Gastroesophageal sphincter (tissue), 4 donors: Measurements from ENCODE around the gene CCNY. TPM values are rescaled to one million over a fixed set of nuclear protein-coding genes. Genes with fewer than 3 reads are reported as not detected.

Source experiments
- ATAC-seq: fragments of 150-250 bp; one replicate; pipeline ENCODE4 v1.9.1; 2016; ENCODE audit warnings: mild to moderate bottlenecking, moderate library complexity
- H3K27ac ChIP-seq, 4 donors: fragments of 200-600 bp; sonication (generic) in 3 of 4; 1 replicate in 3 of 4; 2 replicates in 1 of 4; pipeline ENCODE4 v1.5.1; 2016 to 2019
- H3K27me3 ChIP-seq: fragments of 200-600 bp; sonication (generic); one replicate; pipeline ENCODE4 v1.5.1; 2019
- H3K36me3 ChIP-seq, 2 donors: fragments of 200-600 bp; sonication (generic); one replicate each; pipeline ENCODE4 v1.5.1; 2019; ENCODE audit warnings: control low read depth in 1 of 2
- H3K4me1 ChIP-seq, 3 donors: fragments of 200-600 bp; sonication (generic); 1 replicate in 2 of 3; 2 replicates in 1 of 3; pipeline ENCODE4 v1.5.1; 2016 to 2019; ENCODE audit warnings: control low read depth in 2 of 3
- H3K4me3 ChIP-seq, 2 donors: fragments of 200-600 bp; sonication (generic); one replicate each; pipeline ENCODE4 v1.5.1; 2019; ENCODE audit warnings: mild to moderate bottlenecking in 1 of 2, moderate library complexity in 1 of 2
- H3K9me3 ChIP-seq, 3 donors: fragments of 200-600 bp; sonication (generic); one replicate each; pipeline ENCODE4 v1.5.1; 2017 to 2019; ENCODE audit warnings: control low read depth in 2 of 3
- CTCF ChIP-seq, 4 experiments: fragments of 200-600 bp in 2 of 4; fragments of 450-650 bp in 2 of 4; sonication (generic) in 1 of 4; IDR thresholded peaks; one replicate each; pipeline ENCODE4 v1.5.1; 2017 to 2019; ENCODE audit warnings: antibody characterized with exemption in 4 of 4, mild to moderate bottlenecking in 2 of 4, moderate library complexity in 2 of 4
- EP300 ChIP-seq: sonication (generic); formaldehyde crosslinking; IDR thresholded peaks from one replicate; pipeline ENCODE4 v1.6.1; 2017; ENCODE audit warnings: antibody characterized with exemption, mild to moderate bottlenecking
- POLR2A ChIP-seq, 2 donors: fragments of 450-650 bp; IDR thresholded peaks; one replicate each; pipeline ENCODE4 v1.6.1; 2017; ENCODE audit warnings: antibody characterized with exemption in 2 of 2, mild to moderate bottlenecking in 2 of 2, moderate library complexity in 1 of 2
- POLR2AphosphoS5 ChIP-seq: sonication (generic); formaldehyde crosslinking; IDR thresholded peaks from one replicate; pipeline ENCODE4 v1.6.1; 2017; ENCODE audit warnings: antibody characterized with exemption
- whole genome bisulfite sequencing, 2 donors: methylation state at CpG; one replicate each; pipeline ENCODE4 v1.1.5; 2018; ENCODE audit warnings: low coverage in 1 of 2; 5-methylcytosine and 5-hydroxymethylcytosine counted together
- total RNA-seq, 4 donors: library from RNA; depleted of rRNA; stranded (reverse); fragments of >200 nt; gene quantifications; one replicate each; pipeline ENCODE4 v1.1.0, GENCODE V29; 2016

The CCNY gene
- total RNA-seq, 4 donors from 2014 or later: 35.5 to 106 (median 63.2) TPM

GRCh38 chr10:35585903-35586535, 249.7 kb downstream of the CCNY start:
- H3K27ac ChIP-seq: no peak overlapping the region
- H3K9me3 ChIP-seq: peaks cover 0 to 6% (median 0%) of the 10 kb centered on the region in 3 donors
- no peak for ATAC-seq
- no peak for TF ChIP-seq CTCF (IDR thresholded peaks at IDR 0.05)
- TF ChIP-seq POLR2A (IDR thresholded peaks at IDR 0.05): no peak
- TF ChIP-seq EP300: no peak
- no peak for TF ChIP-seq POLR2AphosphoS5
- no peaks in the 10 kb centered on the region for H3K36me3 ChIP-seq
- no peaks in the 10 kb centered on the region for H3K4me1 ChIP-seq
- 78 to 82% methylated on average over 3 to 6 of the region's 8 CpGs for WGBS, 2 donors
- H3K27me3 ChIP-seq: peaks cover 21% of the 10 kb centered on the region
- H3K4me3 ChIP-seq: no peak overlapping the region

- TF ChIP-seq CTCF (IDR thresholded peaks at IDR 0.05) (no peak), POLR2A (IDR thresholded peaks at IDR 0.05) (no peak), POLR2AphosphoS5 (no peak), EP300 (no peak)
- no peak for ATAC-seq
- Histone ChIP-seq H3K4me3 (no peak overlapping the region), H3K27ac (no peak overlapping the region), H3K9me3 (peaks cover 0 to 19% (median 0%) of the 10 kb centered on the region in 3 donors), H3K36me3 (no peaks in the 10 kb centered on the region), H3K27me3 (peaks cover 9% of the 10 kb centered on the region), H3K4me1 (no peaks in the 10 kb centered on the region)
Measured at GRCh38 chr10:35588836-35589235, 252.5 kb downstream of the CCNY start.

- Histone ChIP-seq H3K27me3 (no peaks in the 10 kb centered on the region), H3K4me1 (no peaks in the 10 kb centered on the region), H3K36me3 (no peaks in the 10 kb centered on the region), H3K9me3 (peaks cover 0 to 19% (median 0%) of the 10 kb centered on the region in 3 donors), H3K4me3 (no peak overlapping the region), H3K27ac (no peak overlapping the region)
- TF ChIP-seq POLR2AphosphoS5: no peak
- no peak for TF ChIP-seq CTCF (IDR thresholded peaks at IDR 0.05)
- TF ChIP-seq EP300: no peak
- TF ChIP-seq POLR2A (IDR thresholded peaks at IDR 0.05): no peak
- WGBS, 2 donors: 85% methylated on average over 2 to 4 of the region's 4 CpGs
- no peak for ATAC-seq
Measured at GRCh38 chr10:35592441-35592840, 256.1 kb downstream of the CCNY start.

- no peaks in the 10 kb centered on the region for H3K4me1 ChIP-seq
- ATAC-seq: no peak
- 39 to 65% methylated on average over 7 to 10 of the region's 14 CpGs for WGBS, 2 donors
- peaks cover 0 to 19% (median 0%) of the 10 kb centered on the region in 3 donors for H3K9me3 ChIP-seq
- H3K36me3 ChIP-seq: no peaks in the 10 kb centered on the region
- H3K27me3 ChIP-seq: peaks cover 6% of the 10 kb centered on the region
- TF ChIP-seq POLR2A (IDR thresholded peaks at IDR 0.05): no peak
- no peak for TF ChIP-seq CTCF (IDR thresholded peaks at IDR 0.05)
- TF ChIP-seq EP300: no peak
- TF ChIP-seq POLR2AphosphoS5: no peak
- H3K27ac ChIP-seq: no peak overlapping the region
- no peak overlapping the region for H3K4me3 ChIP-seq
Measured at GRCh38 chr10:35594115-35595079, 258.1 kb downstream of the CCNY start.
